T-cell (primary cell): ENCODE data around the gene ME2. TPM values are rescaled to one million over a fixed set of nuclear protein-coding genes. Genes with fewer than 3 reads are reported as not detected.

Experiments
- ATAC-seq, 4 experiments: fragments of 200-7000 bp in 3 of 4; fragments of 150-1000 bp in 1 of 4; cut with Tn5 transposase; replicated peaks in 1 of 4; 1 replicate in 3 of 4; 2 replicates in 1 of 4; pipeline ENCODE4 v1.10.0; 2021; ENCODE audit warnings: moderate library complexity in 3 of 4, mild to moderate bottlenecking in 2 of 4, moderate number of reproducible peaks in 1 of 4
- CTCF ChIA-PET, 2 donors: fragments of 300-600 bp; sonication (Branson Sonifier 250); formaldehyde crosslinking; loops; one replicate each; lab custom pipeline; 2022; ENCODE audit warnings: antibody characterized with exemption in 2 of 2; lab: Charles Lee
- POLR2A ChIA-PET, 2 donors: fragments of 300-600 bp; sonication (Branson Sonifier 250); formaldehyde crosslinking; loops; one replicate each; lab custom pipeline; 2022; ENCODE audit warnings: antibody characterized with exemption in 2 of 2; lab: Charles Lee
- DNase-seq, 35 experiments: peaks; one replicate each; pipeline versions ENCODE4 v3.0.0 to v3.0.0-alpha.2; 2013 to 2023
- H3K27ac ChIP-seq: one replicate; pipeline ENCODE4 v1.5.1; 2013; ENCODE audit warnings: low read length
- H3K27me3 ChIP-seq, 2 experiments: replicated peaks in 1 of 2; 1 replicate in 1 of 2; 2 replicates in 1 of 2; pipeline versions ENCODE4 v1.6.1 to v1.7.0; 2013; ENCODE audit warnings: low read length in 1 of 2, mixed read lengths in 1 of 2; ENCODE audit not compliant: control insufficient read depth in 2 of 2, insufficient read depth in 2 of 2; ENCODE audit errors: extremely low read depth in 1 of 2
- H3K36me3 ChIP-seq, 2 donors: 1 replicate in 1 of 2; 2 replicates in 1 of 2; pipeline versions ENCODE4 v1.6.1 to v1.7.0; 2013; ENCODE audit warnings: low read length in 1 of 2; ENCODE audit not compliant: control insufficient read depth in 2 of 2, insufficient read depth in 1 of 2; ENCODE audit errors: extremely low read depth in 1 of 2
- H3K4me1 ChIP-seq, 2 experiments: 1 replicate in 1 of 2; 2 replicates in 1 of 2; pipeline versions ENCODE4 v1.6.1 to v1.7.0; 2013; ENCODE audit warnings: low read length in 2 of 2, mixed read lengths in 1 of 2; ENCODE audit not compliant: insufficient read depth in 2 of 2, control insufficient read depth in 1 of 2; ENCODE audit errors: extremely low read depth in 1 of 2
- H3K4me3 ChIP-seq, 2 donors: 1 replicate in 1 of 2; 2 replicates in 1 of 2; pipeline versions ENCODE4 v1.5.1 to v1.7.0; 2013; ENCODE audit warnings: mild to moderate bottlenecking in 2 of 2, low read length in 1 of 2, moderate library complexity in 1 of 2; ENCODE audit not compliant: control insufficient read depth in 1 of 2; ENCODE audit errors: extremely low read depth in 1 of 2
- H3K9me3 ChIP-seq: 2 replicates; pipeline ENCODE4 v1.7.0; 2013
- H3K27ac Mint-ChIP-seq, 2 donors: one replicate each; pipeline ENCODE4 v1.8.0; 2020 to 2021; ENCODE audit warnings: mild to moderate bottlenecking in 2 of 2, mixed read lengths in 2 of 2
- H3K27me3 Mint-ChIP-seq, 2 donors: one replicate each; pipeline ENCODE4 v1.8.0; 2021 to 2022; ENCODE audit warnings: mixed read lengths in 2 of 2
- H3K36me3 Mint-ChIP-seq: one replicate; pipeline ENCODE4 v1.8.0; 2021; ENCODE audit warnings: mixed read lengths
- H3K4me1 Mint-ChIP-seq, 3 donors: one replicate each; pipeline ENCODE4 v1.8.0; 2020 to 2022; ENCODE audit warnings: mixed read lengths in 3 of 3, mild to moderate bottlenecking in 1 of 3
- H3K4me3 Mint-ChIP-seq, 3 donors: one replicate each; pipeline ENCODE4 v1.8.0; 2020 to 2022; ENCODE audit warnings: mild to moderate bottlenecking in 3 of 3, mixed read lengths in 3 of 3, moderate library complexity in 3 of 3
- H3K9me3 Mint-ChIP-seq, 3 donors: one replicate each; pipeline ENCODE4 v1.8.0; 2020 to 2022; ENCODE audit warnings: mixed read lengths in 3 of 3
- WGBS: methylation state at CpG from one replicate; pipeline ENCODE4 v1.1.5; 2013; ENCODE audit warnings: missing lambda C conversion rate; ENCODE audit not compliant: insufficient coverage; 5-methylcytosine and 5-hydroxymethylcytosine counted together
- total RNA-seq, 35 experiments: library from RNA in 6 of 35; stranded (reverse) in 6 of 35; fragments of 120-200 nt in 1 of 35; gene quantifications; one replicate each; pipeline versions ENCODE4 v1.2.1 to v1.2.4 and lab custom pipeline; 2013 to 2026

Gene ME2
- total RNA-seq, 5 donors from 2014 or later (not counting 1 experiment from before 2014, with no cell fraction given), result 30.5 to 42.6 (median 39.9) TPM

- CTCF ChIA-PET, result interaction anchor here in 1 of 2 donors (0.6 kb wide), 1 partner anchor 179 kb away, joined by 5 read pairs; no protein-coding TSS in a partner anchor
- Mint-ChIP-seq H3K9me3 (peaks cover 0 to 5% (median 0%) of the 10 kb centered on the region in 3 donors), H3K27me3 (peaks cover 2 to 5% of the 10 kb centered on the region in 2 donors), H3K4me1 (no peaks in the 10 kb centered on the region), H3K27ac (no peak overlapping the region), H3K4me3 (no peak overlapping the region), H3K36me3 (peaks cover 4% of the 10 kb centered on the region)
- Histone ChIP-seq H3K36me3 (no peaks in the 10 kb centered on the region), H3K4me1 (no peaks in the 10 kb centered on the region), H3K27ac (no peak overlapping the region), H3K27me3 (peaks cover 0 to 3% of the 10 kb centered on the region in 2 experiments), H3K4me3 (no peak overlapping the region), H3K9me3 (no peaks in the 10 kb centered on the region)
- WGBS, result 83% methylated on average over 2 of the region's 7 CpGs
- ATAC-seq (no peak), DNase-seq (no peak)
- POLR2A ChIA-PET, result interaction anchor here in 1 of 2 donors (0.6 kb wide), 1 partner anchor 149 kb away, joined by 4 read pairs; no protein-coding TSS in a partner anchor
Observed at GRCh38 chr18:50848061-50848551, 30.8 kb upstream of the ME2 start.

GRCh38 chr18:50848991-50849390 lies 29.9 kb upstream of the ME2 start:
- H3K4me3 ChIP-seq, result no peak overlapping the region
- Mint-ChIP-seq H3K9me3 (peaks cover 0 to 5% (median 4%) of the 10 kb centered on the region in 3 donors), H3K27ac (no peak overlapping the region), H3K4me1 (no peaks in the 10 kb centered on the region), H3K27me3 (peaks cover 5% of the 10 kb centered on the region in 2 donors), H3K4me3 (no peak overlapping the region), H3K36me3 (peaks cover 6% of the 10 kb centered on the region)
- POLR2A ChIA-PET, result no interaction called here
- no peaks in the 10 kb centered on the region for H3K4me1 ChIP-seq
- peaks cover 0 to 5% of the 10 kb centered on the region in 2 experiments for H3K27me3 ChIP-seq
- H3K9me3 ChIP-seq, result no peaks in the 10 kb centered on the region
- no peak overlapping the region for H3K27ac ChIP-seq
- no CpG with 5 or more reads among the region's 1 CpG for WGBS
- H3K36me3 ChIP-seq, result no peaks in the 10 kb centered on the region
- DNase-seq, result no peak
- ATAC-seq, result no peak
- CTCF ChIA-PET, result no interaction called here

- no peak for DNase-seq
- ChIA-PET CTCF (interaction anchor here in 1 of 2 donors (0.5 kb wide), 1 partner anchor 22 kb away, joined by 3 read pairs; no protein-coding TSS in a partner anchor), POLR2A (no interaction called here)
Observed at GRCh38 chr18:50849419-50849821, 29.5 kb upstream of the ME2 start.

GRCh38 chr18:50850307-50851065 lies 28.4 kb upstream of the ME2 start:
- H3K27me3 ChIP-seq, result peaks cover 0 to 6% of the 10 kb centered on the region in 2 experiments
- ChIA-PET POLR2A (interaction anchor here in 1 of 2 donors (0.6 kb wide), 1 partner anchor 21 kb away, joined by 4 read pairs; no protein-coding TSS in a partner anchor), CTCF (no interaction called here)
- no peak overlapping the region for H3K27ac Mint-ChIP-seq
- H3K4me3 Mint-ChIP-seq, result no peak overlapping the region
- DNase-seq (no peak), ATAC-seq (no peak)
- H3K4me3 ChIP-seq, result no peak overlapping the region
- no peak overlapping the region for H3K27ac ChIP-seq
- no peaks in the 10 kb centered on the region for H3K4me1 Mint-ChIP-seq
- WGBS, result 100% methylated on average over 3 of the region's 5 CpGs
- H3K27me3 Mint-ChIP-seq, result peaks cover 8 to 11% of the 10 kb centered on the region in 2 donors
- no peaks in the 10 kb centered on the region for H3K36me3 ChIP-seq
- peaks cover 0 to 9% (median 8%) of the 10 kb centered on the region in 3 donors for H3K9me3 Mint-ChIP-seq
- H3K4me1 ChIP-seq, result no peaks in the 10 kb centered on the region
- no peaks in the 10 kb centered on the region for H3K9me3 ChIP-seq
- H3K36me3 Mint-ChIP-seq, result peaks cover 11% of the 10 kb centered on the region

More at GRCh38 chr18:50849419-50849821, 29.5 kb upstream of the ME2 start:
- ATAC-seq, result no peak
- Histone ChIP-seq H3K4me3 (no peak overlapping the region), H3K4me1 (no peaks in the 10 kb centered on the region), H3K36me3 (no peaks in the 10 kb centered on the region), H3K27me3 (peaks cover 0 to 6% of the 10 kb centered on the region in 2 experiments), H3K27ac (no peak overlapping the region), H3K9me3 (no peaks in the 10 kb centered on the region)
- no peaks in the 10 kb centered on the region for H3K4me1 Mint-ChIP-seq
- peaks cover 0 to 8% (median 7%) of the 10 kb centered on the region in 3 donors for H3K9me3 Mint-ChIP-seq
- peaks cover 8 to 9% of the 10 kb centered on the region in 2 donors for H3K27me3 Mint-ChIP-seq
- no peak overlapping the region for H3K27ac Mint-ChIP-seq
- peaks cover 10% of the 10 kb centered on the region for H3K36me3 Mint-ChIP-seq
- H3K4me3 Mint-ChIP-seq, result no peak overlapping the region
- WGBS, result no CpG with 5 or more reads among the region's 3 CpGs

- POLR2A ChIA-PET, result no interaction called here
- no peak overlapping the region for H3K27ac Mint-ChIP-seq
- DNase-seq (no peak), ATAC-seq (no peak)
- CTCF ChIA-PET, result no interaction called here
- Histone ChIP-seq H3K4me1 (no peaks in the 10 kb centered on the region), H3K27me3 (peaks cover 0 to 6% of the 10 kb centered on the region in 2 experiments), H3K27ac (no peak overlapping the region), H3K36me3 (no peaks in the 10 kb centered on the region), H3K9me3 (no peaks in the 10 kb centered on the region), H3K4me3 (no peak overlapping the region)
- WGBS, result 82% methylated on average over 5 of the region's 6 CpGs
- no peak overlapping the region for H3K4me3 Mint-ChIP-seq
- peaks cover 8 to 11% of the 10 kb centered on the region in 2 donors for H3K27me3 Mint-ChIP-seq
- H3K36me3 Mint-ChIP-seq, result peaks cover 11% of the 10 kb centered on the region
- H3K9me3 Mint-ChIP-seq, result peaks cover 0 to 9% (median 8%) of the 10 kb centered on the region in 3 donors
- no peaks in the 10 kb centered on the region for H3K4me1 Mint-ChIP-seq
Observed at GRCh38 chr18:50853863-50854271, 25.1 kb upstream of the ME2 start.

- POLR2A ChIA-PET, result no interaction called here
- no peak overlapping the region for H3K4me3 ChIP-seq
- no peak overlapping the region for H3K27ac ChIP-seq
- no peaks in the 10 kb centered on the region for H3K9me3 ChIP-seq
- Mint-ChIP-seq H3K27ac (no peak overlapping the region), H3K27me3 (peaks cover 8 to 11% of the 10 kb centered on the region in 2 donors), H3K4me3 (no peak overlapping the region), H3K4me1 (no peaks in the 10 kb centered on the region), H3K36me3 (peaks cover 11% of the 10 kb centered on the region), H3K9me3 (peaks cover 0 to 9% (median 8%) of the 10 kb centered on the region in 3 donors)
- peaks cover 0 to 7% of the 10 kb centered on the region in 2 experiments for H3K27me3 ChIP-seq
- 98% methylated on average over 6 of the region's 13 CpGs for WGBS
- no peaks in the 10 kb centered on the region for H3K36me3 ChIP-seq
- DNase-seq, result no peak
- no peaks in the 10 kb centered on the region for H3K4me1 ChIP-seq
- CTCF ChIA-PET, result no interaction called here
- ATAC-seq, result no peak
Observed at GRCh38 chr18:50855976-50856757, 22.8 kb upstream of the ME2 start.
